ENCODE measurements around the gene SMURF1.
A peak's percentile ranks its signal among the peaks of the same experiment; 100 is the strongest.

SMURF1 gene

GRCh38 chr7:98998821-98999725, 144.8 kb downstream of the SMURF1 start:
- intact Hi-C loops (cut with DNase I), result no loop called here
- DNase-seq, result no peak

- no peak for DNase-seq
- intact Hi-C loops (cut with DNase I), result no loop called here
Measured at GRCh38 chr7:98997846-98998245, 146.1 kb downstream of the SMURF1 start.

GRCh38 chr7:98996150-98996552, 147.8 kb downstream of the SMURF1 start:
- peak in 2 of 10 donors; percentile 77 to 82 for DNase-seq
- intact Hi-C loops (cut with DNase I), result no loop called here

- intact Hi-C loops (cut with DNase I), result no loop called here
- peak in 1 of 10 donors; percentile 41 for DNase-seq
Measured at GRCh38 chr7:98995523-98996149, 148.3 kb downstream of the SMURF1 start.

GRCh38 chr7:98995111-98995510, 148.8 kb downstream of the SMURF1 start:
- DNase-seq, result peak in 2 of 10 donors; percentile 67 to 76
- intact Hi-C loops (cut with DNase I), result no loop called here

- intact Hi-C loops (cut with DNase I), result no loop called here
Measured at GRCh38 chr7:98994046-98994944, 149.6 kb downstream of the SMURF1 start.

GRCh38 chr7:98993024-98993897, 150.6 kb downstream of the SMURF1 start:
- peak in 2 of 10 donors; percentile 59 for DNase-seq
- intact Hi-C loops (cut with DNase I), result no loop called here

More at GRCh38 chr7:98994046-98994944, 149.6 kb downstream of the SMURF1 start:
- DNase-seq, result peak in 2 of 10 donors; percentile 61 to 70

- peak in 2 of 10 donors; percentile 49 to 59 for DNase-seq
- intact Hi-C loops (cut with DNase I), result no loop called here
Measured at GRCh38 chr7:98992076-98992475, 151.8 kb downstream of the SMURF1 start.

- intact Hi-C loops (cut with DNase I), result no loop called here
- DNase-seq, result peak in 1 of 10 donors; percentile 73
Measured at GRCh38 chr7:98991141-98991540, 152.8 kb downstream of the SMURF1 start.

- intact Hi-C loops (cut with DNase I), result no loop called here
- DNase-seq, result no peak
Measured at GRCh38 chr7:98990356-98990755, 153.6 kb downstream of the SMURF1 start.

GRCh38 chr7:98988641-98989040, 155.3 kb downstream of the SMURF1 start:
- intact Hi-C loops (cut with DNase I), result no loop called here

GRCh38 chr7:98985945-98986344, 158.0 kb downstream of the SMURF1 start:
- intact Hi-C loops (cut with DNase I), result no loop called here
- DNase-seq, result no peak

More at GRCh38 chr7:98988641-98989040, 155.3 kb downstream of the SMURF1 start:
- DNase-seq, result peak in 1 of 10 donors; percentile 72

GRCh38 chr7:98985406-98985805, 158.5 kb downstream of the SMURF1 start:
- DNase-seq, result no peak
- intact Hi-C loops (cut with DNase I), result no loop called here

- DNase-seq, result no peak
- intact Hi-C loops (cut with DNase I), result no loop called here
Measured at GRCh38 chr7:98984126-98984525, 159.8 kb downstream of the SMURF1 start.

GRCh38 chr7:98982686-98983085, 161.2 kb downstream of the SMURF1 start:
- no peak for DNase-seq
- intact Hi-C loops (cut with DNase I), result no loop called here

GRCh38 chr7:98981701-98982100, 162.2 kb downstream of the SMURF1 start:
- intact Hi-C loops (cut with DNase I), result no loop called here
- DNase-seq, result peak in 1 of 10 donors; percentile 67

GRCh38 chr7:98978672-98979071, 165.2 kb downstream of the SMURF1 start:
- DNase-seq, result no peak
- intact Hi-C loops (cut with DNase I), result no loop called here

Data from posterior cingulate gyrus (tissue), 11 donors.